HG03565 (cell line): Measurements from ENCODE around the gene RTF2.

Experiments
- ATAC-seq: cut with Tn5 transposase; IDR thresholded peaks from one replicate; pipeline ENCODE4 v1.9.1; 2021; ENCODE audit warnings: mild to moderate bottlenecking, moderate library complexity; ENCODE audit not compliant: unreplicated experiment

The RTF2 gene

GRCh38 chr20:56468316-56469076 is at the start of gene RTF2:
TSS of gene RTF2 (plus strand) at chr20:56468627. CDS start at chr20:56468698, 71 bp downstream.
- ATAC-seq = peak; percentile 93

- no peak for ATAC-seq
Measured at GRCh38 chr20:56420028-56420427, 48.4 kb upstream of the RTF2 start.

- no peak for ATAC-seq
Measured at GRCh38 chr20:56420940-56421688, 47.3 kb upstream of the RTF2 start.

GRCh38 chr20:56422076-56422823 is 46.2 kb upstream of the RTF2 start:
- no peak for ATAC-seq

- ATAC-seq = no peak
Measured at GRCh38 chr20:56422824-56423189, 45.6 kb upstream of the RTF2 start.

GRCh38 chr20:56423211-56423610 is 45.2 kb upstream of the RTF2 start:
- no peak for ATAC-seq

- no peak for ATAC-seq
Measured at GRCh38 chr20:56423886-56424285, 44.5 kb upstream of the RTF2 start.

GRCh38 chr20:56424931-56425330 is 43.5 kb upstream of the RTF2 start:
- ATAC-seq = no peak

GRCh38 chr20:56426026-56426425 is 42.4 kb upstream of the RTF2 start:
- ATAC-seq = no peak

GRCh38 chr20:56426926-56427325 is 41.5 kb upstream of the RTF2 start:
- ATAC-seq = no peak

- ATAC-seq = no peak
Measured at GRCh38 chr20:56427797-56428196, 40.6 kb upstream of the RTF2 start.

- ATAC-seq = no peak
Measured at GRCh38 chr20:56428410-56428809, 40.0 kb upstream of the RTF2 start.

GRCh38 chr20:56428881-56429280 is 39.5 kb upstream of the RTF2 start:
- no peak for ATAC-seq

GRCh38 chr20:56429502-56429901 is 38.9 kb upstream of the RTF2 start:
- ATAC-seq = no peak

- no peak for ATAC-seq
Measured at GRCh38 chr20:56429941-56430340, 38.5 kb upstream of the RTF2 start.

- no peak for ATAC-seq
Measured at GRCh38 chr20:56430461-56430860, 38.0 kb upstream of the RTF2 start.

GRCh38 chr20:56430957-56431356 is 37.5 kb upstream of the RTF2 start:
- ATAC-seq = no peak

GRCh38 chr20:56431471-56431870 is 37.0 kb upstream of the RTF2 start:
- ATAC-seq = no peak

GRCh38 chr20:56433221-56433879 is 35.1 kb upstream of the RTF2 start:
- no peak for ATAC-seq

GRCh38 chr20:56433880-56434255 is 34.6 kb upstream of the RTF2 start:
- ATAC-seq = no peak
